ENCODE results near the gene FAM200B.

FAM200B gene

DNA sequence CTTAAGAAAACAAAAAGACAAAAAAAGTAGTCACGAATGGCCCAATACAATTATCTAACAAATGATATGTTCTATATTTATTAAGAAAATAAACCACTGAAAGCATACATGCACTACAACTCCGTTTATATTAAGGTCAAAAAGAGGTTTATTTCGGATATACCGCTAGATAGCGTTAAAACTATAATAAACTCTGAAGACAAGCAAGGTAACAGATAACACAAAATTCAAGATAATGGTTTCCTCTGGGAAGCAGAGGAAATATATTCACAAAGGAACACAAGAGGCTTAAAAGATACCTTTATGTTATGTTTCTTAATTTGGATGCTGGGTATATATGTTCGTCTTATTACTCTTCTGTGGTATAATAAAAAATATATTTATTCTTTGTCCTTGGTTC lies 4.7 kb upstream of the FAM200B start:
- no peak overlapping the region for H3K4me3 Mint-ChIP-seq
- peaks cover 14% of the 10 kb centered on the region for H3K4me1 Mint-ChIP-seq (ENCODE audit: low read depth)

DNA sequence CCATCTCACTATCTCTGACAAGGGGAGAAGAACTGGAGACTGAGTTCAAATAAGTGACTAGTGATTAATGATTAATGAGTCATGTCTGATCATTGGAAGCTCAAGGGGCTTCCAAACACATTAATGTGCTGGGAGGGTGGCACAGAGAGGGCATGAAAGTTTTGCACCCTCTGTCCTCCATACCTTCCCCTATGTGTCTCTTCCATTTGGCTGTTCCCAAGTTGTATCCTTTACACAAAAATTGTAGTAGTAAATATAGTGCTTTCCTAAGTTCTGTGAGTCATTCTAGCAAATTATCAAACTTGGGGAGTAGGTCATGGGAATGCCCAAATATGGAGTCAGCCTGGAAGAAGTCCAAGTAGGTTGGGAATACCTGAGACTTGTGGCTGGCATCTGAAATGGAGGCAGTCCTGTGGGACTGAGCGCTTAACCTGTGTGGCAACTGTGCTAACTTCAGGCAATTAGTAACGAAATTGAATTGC lies 4.1 kb upstream of the FAM200B start:
- H3K4me1 Mint-ChIP-seq (ENCODE audit: low read depth): peaks cover 18% of the 10 kb centered on the region
- no peak overlapping the region for H3K27ac Mint-ChIP-seq
- H3K27me3 Mint-ChIP-seq (ENCODE audit: low read depth): no peaks in the 10 kb centered on the region
- H3K4me3 Mint-ChIP-seq: no peak overlapping the region
- H3K36me3 Mint-ChIP-seq (ENCODE audit: low read depth): peaks cover 11% of the 10 kb centered on the region
- no peaks in the 10 kb centered on the region for H3K9me3 Mint-ChIP-seq

More for the DNA sequence above, 4.7 kb upstream of the FAM200B start:
- no peaks in the 10 kb centered on the region for H3K9me3 Mint-ChIP-seq
- no peaks in the 10 kb centered on the region for H3K27me3 Mint-ChIP-seq (ENCODE audit: low read depth)
- H3K27ac Mint-ChIP-seq: no peak overlapping the region
- H3K36me3 Mint-ChIP-seq (ENCODE audit: low read depth): peaks cover 9% of the 10 kb centered on the region

DNA sequence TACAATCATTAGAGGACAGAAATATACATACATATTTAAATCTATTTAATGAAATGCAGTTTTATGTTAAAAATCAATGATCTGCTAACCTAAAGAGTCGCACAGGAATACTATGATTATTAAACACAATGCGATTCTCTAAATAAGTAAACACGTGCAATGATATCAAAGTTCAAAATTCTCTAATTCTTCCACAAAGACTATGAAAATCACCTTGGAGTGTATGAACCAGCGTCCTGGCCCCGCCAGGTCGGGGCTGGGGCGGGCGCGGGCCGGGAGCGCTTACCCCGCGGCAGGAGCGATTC lies 608 bp upstream of the FAM200B start:
- no peaks in the 10 kb centered on the region for H3K9me3 Mint-ChIP-seq
- peaks cover 14% of the 10 kb centered on the region for H3K36me3 Mint-ChIP-seq (ENCODE audit: low read depth)
- peak overlapping the region; percentile 92 for H3K27ac Mint-ChIP-seq
- peak overlapping the region; percentile 91 for H3K4me3 Mint-ChIP-seq
- peaks cover 26% of the 10 kb centered on the region for H3K4me1 Mint-ChIP-seq (ENCODE audit: low read depth)
- H3K27me3 Mint-ChIP-seq (ENCODE audit: low read depth): no peaks in the 10 kb centered on the region

DNA sequence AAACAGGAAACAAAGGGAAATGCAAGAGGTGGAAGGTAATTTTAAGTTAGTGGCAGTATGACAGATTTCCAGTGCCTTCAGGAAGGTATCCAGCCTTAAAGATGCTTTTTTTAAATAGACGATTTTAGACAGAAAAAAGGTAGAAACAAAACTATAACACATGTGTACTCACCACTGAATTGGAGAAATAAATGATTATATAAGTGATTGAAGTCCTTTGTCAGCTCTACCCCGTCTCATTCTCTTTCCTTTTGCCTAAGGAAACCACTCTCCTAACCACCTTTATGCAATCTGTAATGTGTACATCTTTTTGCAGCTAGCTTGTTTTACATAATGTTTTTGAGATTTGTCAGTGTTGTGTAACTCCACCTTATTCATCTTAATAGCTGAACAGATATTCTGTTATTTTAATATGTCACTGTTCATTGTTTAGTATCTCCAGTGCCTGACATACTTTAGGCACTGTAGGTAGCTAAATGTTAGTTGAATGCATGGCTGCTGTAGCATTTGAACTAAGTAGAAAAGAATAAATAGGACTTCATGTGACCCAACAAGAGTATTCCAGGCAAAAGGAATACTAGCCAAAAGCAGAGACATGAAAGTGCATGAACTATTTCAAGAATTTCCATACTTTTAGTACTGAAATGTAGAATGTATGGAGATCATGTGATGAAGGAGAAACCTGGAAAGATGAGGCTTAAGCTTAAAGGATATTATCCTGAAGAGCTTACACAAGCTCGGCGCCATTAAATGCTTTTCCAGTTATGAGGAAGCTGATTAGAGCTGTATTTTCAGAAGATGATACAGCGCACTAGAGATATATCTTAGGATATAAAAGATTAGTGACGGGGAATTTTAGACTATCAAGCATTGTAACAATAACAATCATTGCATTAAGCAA lies 865 bp downstream of the FAM200B start:
- Mint-ChIP-seq H3K36me3 (ENCODE audit: low read depth) (peaks cover 21% of the 10 kb centered on the region), H3K9me3 (no peaks in the 10 kb centered on the region), H3K4me3 (peak overlapping the region; percentile 91), H3K27ac (peak overlapping the region; percentile 92), H3K27me3 (ENCODE audit: low read depth) (no peaks in the 10 kb centered on the region), H3K4me1 (ENCODE audit: low read depth) (peaks cover 26% of the 10 kb centered on the region)

DNA sequence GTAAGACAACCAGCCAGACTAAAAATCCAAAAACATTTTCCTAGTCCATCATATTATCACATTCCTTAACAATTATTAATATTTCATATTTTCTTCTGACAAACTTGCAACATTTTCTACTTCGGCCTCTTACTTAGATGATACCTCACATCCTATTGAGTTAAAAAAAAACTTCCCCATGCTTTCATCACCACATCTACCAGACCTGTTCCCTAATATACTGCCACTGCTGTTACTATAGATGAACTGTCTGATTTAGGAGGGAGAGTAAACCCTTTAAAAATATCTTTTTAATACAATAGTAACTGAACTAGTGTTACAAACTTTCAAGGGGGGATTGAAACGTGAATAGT lies 1.5 kb downstream of the FAM200B start:
- Mint-ChIP-seq H3K36me3 (ENCODE audit: low read depth) (peaks cover 21% of the 10 kb centered on the region), H3K27ac (no peak overlapping the region), H3K4me1 (ENCODE audit: low read depth) (peaks cover 23% of the 10 kb centered on the region), H3K4me3 (peak overlapping the region; percentile 25), H3K9me3 (no peaks in the 10 kb centered on the region), H3K27me3 (ENCODE audit: low read depth) (no peaks in the 10 kb centered on the region)

DNA sequence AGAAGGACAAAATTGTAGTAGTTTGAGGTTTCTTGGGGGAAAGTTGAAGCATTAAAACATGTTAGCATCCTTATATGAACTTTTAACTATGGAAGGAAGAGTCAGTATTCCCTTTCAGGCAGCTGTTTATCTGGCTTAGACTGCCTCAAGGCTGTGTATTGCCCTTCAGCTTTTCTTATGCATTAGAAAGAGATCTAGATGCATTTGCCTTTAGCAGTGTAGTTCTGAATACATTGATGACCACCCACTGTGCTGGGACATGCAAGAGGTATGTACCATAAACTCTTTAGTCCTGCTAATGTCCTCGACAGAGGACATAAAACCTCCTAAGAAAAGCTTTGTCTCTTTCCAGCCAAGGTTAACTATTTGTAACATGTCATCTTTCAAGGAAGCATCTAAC lies 2.9 kb downstream of the FAM200B start:
- H3K27ac Mint-ChIP-seq: no peak overlapping the region
- H3K36me3 Mint-ChIP-seq (ENCODE audit: low read depth): peaks cover 21% of the 10 kb centered on the region
- H3K4me3 Mint-ChIP-seq: no peak overlapping the region
- peaks cover 21% of the 10 kb centered on the region for H3K4me1 Mint-ChIP-seq (ENCODE audit: low read depth)
- H3K9me3 Mint-ChIP-seq: no peaks in the 10 kb centered on the region
- no peaks in the 10 kb centered on the region for H3K27me3 Mint-ChIP-seq (ENCODE audit: low read depth)

DNA sequence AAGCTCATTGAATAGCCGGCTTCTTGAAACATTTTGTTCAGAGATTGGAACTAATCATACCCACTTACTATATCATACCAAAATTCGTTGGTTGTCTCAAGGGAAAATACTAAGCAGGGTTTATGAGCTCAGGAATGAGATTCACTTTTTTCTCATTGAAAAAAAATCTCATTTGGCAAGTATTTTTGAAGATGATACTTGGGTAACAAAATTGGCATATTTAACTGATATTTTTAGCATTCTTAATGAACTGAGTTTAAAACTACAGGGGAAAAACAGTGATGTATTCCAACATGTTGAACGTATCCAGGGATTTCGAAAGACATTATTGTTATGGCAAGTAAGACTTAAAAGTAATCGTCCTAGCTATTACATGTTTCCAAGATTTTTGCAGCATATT lies 6.4 kb downstream of the FAM200B start:
- H3K27ac Mint-ChIP-seq: no peak overlapping the region
- peaks cover 11% of the 10 kb centered on the region for H3K36me3 Mint-ChIP-seq (ENCODE audit: low read depth)
- peaks cover 11% of the 10 kb centered on the region for H3K4me1 Mint-ChIP-seq (ENCODE audit: low read depth)
- no peak overlapping the region for H3K4me3 Mint-ChIP-seq
- no peaks in the 10 kb centered on the region for H3K27me3 Mint-ChIP-seq (ENCODE audit: low read depth)
- no peaks in the 10 kb centered on the region for H3K9me3 Mint-ChIP-seq

DNA sequence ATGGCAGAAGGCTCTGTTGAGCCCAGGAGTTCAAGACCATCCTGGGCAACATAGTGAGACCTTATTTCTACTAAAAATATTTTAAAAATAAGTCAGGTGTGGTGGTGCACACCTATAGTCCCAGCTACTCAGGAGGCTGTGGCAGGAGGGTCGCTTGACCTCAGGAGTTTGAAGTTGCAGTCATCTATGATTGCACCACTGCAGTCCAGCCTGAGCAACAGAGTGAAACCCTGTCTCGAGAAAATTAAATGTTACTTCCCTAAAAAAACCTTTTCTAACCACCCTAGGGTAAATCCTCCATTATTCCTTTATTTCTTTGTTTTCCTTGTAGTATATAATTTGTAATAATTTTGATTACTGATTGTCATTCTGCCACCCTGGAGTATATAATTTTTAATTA lies 7.9 kb downstream of the FAM200B start:
- Mint-ChIP-seq H3K9me3 (no peaks in the 10 kb centered on the region), H3K27ac (no peak overlapping the region), H3K27me3 (ENCODE audit: low read depth) (no peaks in the 10 kb centered on the region), H3K4me3 (no peak overlapping the region), H3K4me1 (ENCODE audit: low read depth) (peaks cover 5% of the 10 kb centered on the region), H3K36me3 (ENCODE audit: low read depth) (peaks cover 8% of the 10 kb centered on the region)

DNA sequence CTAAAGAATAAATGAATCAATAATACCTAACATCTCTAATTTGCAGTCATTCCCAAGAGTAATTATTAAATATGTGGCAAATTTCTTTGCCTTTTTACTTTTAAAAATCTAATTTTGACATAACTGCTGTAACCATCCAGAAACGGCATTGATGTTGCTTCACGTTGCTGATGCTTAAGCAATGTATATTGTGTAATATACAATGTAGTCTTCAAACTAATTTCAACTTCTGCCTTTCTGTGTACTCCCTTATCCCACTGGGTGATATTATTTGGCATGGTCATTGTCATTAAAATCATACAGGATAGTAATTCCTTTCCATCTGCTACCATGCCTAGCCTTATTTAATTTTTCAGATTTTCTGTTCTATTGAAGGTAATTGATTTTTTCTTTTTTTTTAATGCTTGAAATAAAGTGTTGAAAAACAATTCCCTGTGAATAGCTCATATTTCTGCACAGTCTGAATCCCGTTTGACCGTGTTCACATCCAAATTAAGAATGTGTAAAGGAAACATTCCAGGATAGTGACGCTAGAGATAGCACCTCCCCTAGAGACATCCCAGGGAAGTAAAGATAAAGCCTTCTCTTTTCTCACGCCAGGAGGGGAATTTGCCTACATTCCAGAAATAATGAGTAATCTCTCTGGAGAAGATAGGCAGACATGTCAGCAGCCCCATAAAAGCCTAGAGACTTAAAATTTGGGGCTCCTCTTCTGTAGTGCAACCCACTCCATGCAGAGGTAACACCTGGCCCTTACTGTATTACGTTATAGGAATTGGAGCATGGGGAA lies 8.6 kb downstream of the FAM200B start:
- H3K9me3 Mint-ChIP-seq: no peaks in the 10 kb centered on the region
- H3K27me3 Mint-ChIP-seq (ENCODE audit: low read depth): no peaks in the 10 kb centered on the region
- H3K4me1 Mint-ChIP-seq (ENCODE audit: low read depth): peaks cover 5% of the 10 kb centered on the region
- H3K36me3 Mint-ChIP-seq (ENCODE audit: low read depth): peaks cover 8% of the 10 kb centered on the region
- H3K27ac Mint-ChIP-seq: no peak overlapping the region
- no peak overlapping the region for H3K4me3 Mint-ChIP-seq

DNA sequence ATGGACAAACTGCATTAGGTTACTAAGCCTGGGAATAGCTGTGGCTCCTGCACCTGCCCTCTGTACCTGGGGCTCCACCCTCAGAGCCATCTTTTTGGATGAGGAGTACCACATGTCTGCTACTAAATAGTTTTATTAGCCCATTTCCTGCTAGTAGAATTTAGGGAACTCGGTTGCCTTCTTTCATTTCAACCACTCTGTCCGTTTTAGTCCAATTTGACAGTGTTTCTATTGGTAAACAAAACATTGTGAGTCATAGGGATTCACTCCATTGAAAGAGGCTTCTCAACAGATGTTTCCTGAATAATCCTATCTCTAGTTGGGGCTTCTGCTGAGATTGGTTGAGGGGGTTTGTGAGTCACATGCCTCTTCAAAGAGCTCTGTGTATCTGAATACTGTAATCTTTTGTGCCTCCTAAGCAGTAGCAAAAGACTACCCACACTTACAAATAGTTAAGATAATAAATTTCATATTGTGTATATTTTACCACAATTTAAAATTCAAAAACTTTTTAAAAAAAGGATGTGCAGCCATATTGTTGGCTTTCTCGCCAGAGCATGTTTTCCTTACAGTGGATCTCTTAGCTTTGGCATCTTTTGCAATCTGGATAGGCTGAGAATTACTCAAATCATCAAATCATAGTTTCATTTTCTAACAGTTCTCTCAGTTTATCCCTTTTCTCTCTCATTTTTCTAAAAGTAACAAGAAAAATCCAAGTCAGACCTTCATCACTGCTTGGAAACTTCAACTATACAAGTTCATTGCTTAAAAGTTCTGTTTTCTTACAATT lies 9.9 kb downstream of the FAM200B start:
- Mint-ChIP-seq H3K36me3 (ENCODE audit: low read depth) (peaks cover 1% of the 10 kb centered on the region), H3K27me3 (ENCODE audit: low read depth) (no peaks in the 10 kb centered on the region), H3K4me3 (no peak overlapping the region), H3K4me1 (ENCODE audit: low read depth) (peaks cover 5% of the 10 kb centered on the region), H3K27ac (no peak overlapping the region), H3K9me3 (no peaks in the 10 kb centered on the region)

DNA sequence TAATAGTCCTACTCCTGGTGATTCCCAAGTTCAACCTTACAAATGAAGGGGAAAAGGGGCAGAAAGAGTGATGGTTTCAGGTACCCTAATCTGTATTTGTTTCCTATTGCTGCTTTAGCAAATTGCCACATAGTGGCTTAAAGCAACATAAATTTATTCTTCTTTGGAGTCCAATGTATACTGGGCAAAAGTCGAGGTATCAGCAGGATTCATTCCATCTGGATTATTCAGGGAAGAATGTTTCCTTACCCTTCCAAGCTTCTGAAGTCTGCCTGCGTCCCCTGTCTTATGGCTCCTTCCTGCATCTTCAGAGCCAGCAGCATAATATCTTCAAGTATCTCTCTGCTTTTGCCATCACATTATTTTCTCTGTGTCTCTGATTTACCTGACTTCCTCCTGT lies 11.0 kb downstream of the FAM200B start:
- Mint-ChIP-seq H3K27me3 (ENCODE audit: low read depth) (peaks cover 6% of the 10 kb centered on the region), H3K36me3 (ENCODE audit: low read depth) (no peaks in the 10 kb centered on the region), H3K4me1 (ENCODE audit: low read depth) (peaks cover 8% of the 10 kb centered on the region), H3K9me3 (no peaks in the 10 kb centered on the region), H3K4me3 (no peak overlapping the region), H3K27ac (no peak overlapping the region)

DNA sequence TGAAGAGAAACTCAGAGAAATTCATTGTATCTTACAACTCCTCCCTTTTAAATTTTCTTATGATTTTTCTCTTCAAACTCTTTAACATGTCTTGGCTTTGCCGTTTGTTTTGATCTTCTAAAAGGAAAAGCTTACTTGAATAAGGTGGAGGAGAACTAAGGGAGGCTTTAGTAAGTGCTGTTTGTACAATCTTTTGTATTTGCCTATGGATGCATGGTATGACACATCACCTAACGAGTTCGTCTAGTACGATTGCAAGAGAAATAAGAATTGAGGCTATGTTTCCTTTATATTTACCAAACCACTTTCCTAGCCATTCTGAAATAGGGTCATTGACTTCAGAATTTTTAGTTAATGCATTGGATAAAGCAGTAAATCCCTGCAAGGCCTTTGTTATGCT lies 12.8 kb downstream of the FAM200B start:
- peaks cover 13% of the 10 kb centered on the region for H3K27me3 Mint-ChIP-seq (ENCODE audit: low read depth)
- H3K9me3 Mint-ChIP-seq: no peaks in the 10 kb centered on the region
- H3K27ac Mint-ChIP-seq: no peak overlapping the region
- H3K4me3 Mint-ChIP-seq: no peak overlapping the region
- no peaks in the 10 kb centered on the region for H3K36me3 Mint-ChIP-seq (ENCODE audit: low read depth)
- H3K4me1 Mint-ChIP-seq (ENCODE audit: low read depth): peaks cover 8% of the 10 kb centered on the region

DNA sequence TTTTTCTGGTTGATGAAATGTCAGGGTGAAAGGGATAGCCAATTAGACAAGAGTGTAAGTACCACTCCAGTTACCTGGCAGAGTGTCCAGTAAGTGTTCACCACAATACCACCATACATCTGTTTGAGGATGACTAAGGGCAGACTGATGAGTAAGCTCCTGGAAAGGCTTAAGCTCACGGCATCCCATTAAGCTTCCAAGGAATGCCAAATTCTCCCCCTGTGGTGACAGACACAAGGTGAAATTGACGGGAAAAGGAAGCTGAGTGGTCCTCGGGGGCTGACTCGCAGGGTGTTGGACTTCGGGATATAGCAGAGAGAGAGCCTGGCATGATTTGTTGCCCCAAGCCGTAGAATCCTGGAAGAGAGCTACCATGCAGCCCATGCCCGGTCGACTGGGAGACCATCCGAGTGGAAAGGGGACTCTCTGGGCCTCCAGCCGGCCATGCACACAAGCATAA lies 13.6 kb downstream of the FAM200B start:
- H3K27me3 Mint-ChIP-seq (ENCODE audit: low read depth): peaks cover 20% of the 10 kb centered on the region
- H3K27ac Mint-ChIP-seq: no peak overlapping the region
- H3K4me1 Mint-ChIP-seq (ENCODE audit: low read depth): peaks cover 8% of the 10 kb centered on the region
- H3K4me3 Mint-ChIP-seq: no peak overlapping the region
- H3K36me3 Mint-ChIP-seq (ENCODE audit: low read depth): no peaks in the 10 kb centered on the region
- no peaks in the 10 kb centered on the region for H3K9me3 Mint-ChIP-seq

DNA sequence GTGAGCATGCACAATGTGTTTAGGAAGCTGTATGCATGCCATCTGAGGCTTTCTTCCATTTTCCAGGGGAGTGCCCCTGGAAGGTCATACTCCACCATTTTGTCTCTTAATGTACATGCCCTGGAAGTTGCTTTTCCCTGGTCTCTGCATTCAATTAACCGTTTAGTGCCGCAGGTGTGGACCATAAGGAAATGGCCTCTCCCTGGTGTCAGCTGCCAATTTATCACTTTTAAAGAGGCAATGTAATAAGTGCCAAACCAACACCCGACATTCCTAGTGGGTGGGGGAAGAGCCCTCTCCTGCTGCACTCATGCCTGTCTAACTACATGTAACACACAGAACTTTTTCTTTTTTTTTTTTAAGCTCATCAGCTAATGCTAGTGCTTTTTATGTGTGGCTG lies 14.1 kb downstream of the FAM200B start:
- no peak overlapping the region for H3K4me3 Mint-ChIP-seq
- no peak overlapping the region for H3K27ac Mint-ChIP-seq
- peaks cover 8% of the 10 kb centered on the region for H3K4me1 Mint-ChIP-seq (ENCODE audit: low read depth)
- H3K27me3 Mint-ChIP-seq (ENCODE audit: low read depth): peaks cover 21% of the 10 kb centered on the region
- no peaks in the 10 kb centered on the region for H3K9me3 Mint-ChIP-seq
- H3K36me3 Mint-ChIP-seq (ENCODE audit: low read depth): no peaks in the 10 kb centered on the region

Measured in T-helper 1 cell treated with Interleukin-12 subunit alpha and Interleukin-12 subunit beta and Interleukin-4 antibody, amounts not matched to agents 30 μg/mL and 1 μg/mL, for 36 hours (primary cell).